ENCODE results near the gene TNS3. TPM values are rescaled to one million over a fixed set of nuclear protein-coding genes. Genes with fewer than 3 reads are reported as not detected.

The TNS3 gene
- total RNA-seq, 1 donor from 2014 or later = 92.9 TPM

- Histone ChIP-seq H3K4me3 (ENCODE audit: insufficient read depth, low read depth, low read length) (no peak overlapping the region), H3K27ac (ENCODE audit: low read depth, low read length) (peak overlapping the region; percentile 79), H3K9ac (ENCODE audit: low read length) (peak overlapping the region; percentile 54), H3K79me2 (ENCODE audit: insufficient read depth, low read length) (peaks cover 74% of the 10 kb centered on the region), H2AFZ (ENCODE audit: low read depth, low read length) (no peak overlapping the region), H3K4me1 (ENCODE audit: insufficient read depth, low read length) (peaks cover 75% of the 10 kb centered on the region), H3K9me3 (ENCODE audit: insufficient read depth, low read depth, low read length) (no peaks in the 10 kb centered on the region), H3K4me2 (ENCODE audit: low read length) (peak overlapping the region; percentile 50), H4K20me1 (ENCODE audit: insufficient read depth, low read length) (no peaks in the 10 kb centered on the region), H3K27me3 (ENCODE audit: insufficient read depth, low read length) (no peaks in the 10 kb centered on the region), H3K36me3 (ENCODE audit: insufficient read depth, low read length) (no peaks in the 10 kb centered on the region)
- H3K4me1 Mint-ChIP-seq (ENCODE audit: low read depth, unreplicated experiment) = peaks cover 47% of the 10 kb centered on the region
- H3K36me3 Mint-ChIP-seq (ENCODE audit: low read depth, unreplicated experiment) = peaks cover 5% of the 10 kb centered on the region
- FAIRE-seq (peak; percentile 50), DNase-seq (ENCODE audit: low read depth) (peak; percentile 58)
- no peaks in the 10 kb centered on the region for H3K27me3 Mint-ChIP-seq (ENCODE audit: low read depth, unreplicated experiment)
- TF ChIP-seq CTCF (IDR thresholded peaks at IDR 0.05; ENCODE audit: insufficient read depth, low read depth, low read length) (no peak), EZH2 (IDR thresholded peaks at IDR 0.05; ENCODE audit: insufficient read depth, low read length) (no peak)
- no peak overlapping the region for H3K27ac Mint-ChIP-seq (ENCODE audit: unreplicated experiment)
- peaks cover 2% of the 10 kb centered on the region for H3K9me3 Mint-ChIP-seq (ENCODE audit: unreplicated experiment)
- no peak overlapping the region for H3K4me3 Mint-ChIP-seq (ENCODE audit: unreplicated experiment)
Observed at GRCh38 chr7:47574482-47575329, 7.2 kb downstream of the TNS3 start.

GRCh38 chr7:47573758-47574481 is 8.0 kb downstream of the TNS3 start:
- Histone ChIP-seq H3K79me2 (ENCODE audit: insufficient read depth, low read length) (peaks cover 73% of the 10 kb centered on the region), H3K4me3 (ENCODE audit: insufficient read depth, low read depth, low read length) (no peak overlapping the region), H3K4me1 (ENCODE audit: insufficient read depth, low read length) (peaks cover 73% of the 10 kb centered on the region), H4K20me1 (ENCODE audit: insufficient read depth, low read length) (no peaks in the 10 kb centered on the region), H3K27me3 (ENCODE audit: insufficient read depth, low read length) (no peaks in the 10 kb centered on the region), H2AFZ (ENCODE audit: low read depth, low read length) (no peak overlapping the region), H3K4me2 (ENCODE audit: low read length) (peak overlapping the region; percentile 50), H3K27ac (ENCODE audit: low read depth, low read length) (peak overlapping the region; percentile 79), H3K9me3 (ENCODE audit: insufficient read depth, low read depth, low read length) (no peaks in the 10 kb centered on the region), H3K9ac (ENCODE audit: low read length) (peak overlapping the region; percentile 54), H3K36me3 (ENCODE audit: insufficient read depth, low read length) (no peaks in the 10 kb centered on the region)
- DNase-seq (ENCODE audit: low read depth) = peak; percentile 94
- Mint-ChIP-seq H3K4me1 (ENCODE audit: low read depth, unreplicated experiment) (peaks cover 45% of the 10 kb centered on the region), H3K27me3 (ENCODE audit: low read depth, unreplicated experiment) (no peaks in the 10 kb centered on the region), H3K27ac (ENCODE audit: unreplicated experiment) (peak overlapping the region; percentile 55), H3K9me3 (ENCODE audit: unreplicated experiment) (peaks cover 2% of the 10 kb centered on the region), H3K4me3 (ENCODE audit: unreplicated experiment) (peak overlapping the region; percentile 3), H3K36me3 (ENCODE audit: low read depth, unreplicated experiment) (peaks cover 3% of the 10 kb centered on the region)
- TF ChIP-seq EZH2 (IDR thresholded peaks at IDR 0.05; ENCODE audit: insufficient read depth, low read length) = no peak
- TF ChIP-seq CTCF (IDR thresholded peaks at IDR 0.05; ENCODE audit: insufficient read depth, low read depth, low read length) = no peak
- peak; percentile 79 for FAIRE-seq
